ENCODE data around the gene SCN10A.

The SCN10A gene

GRCh38 chr3:38816026-38816425, at the start of gene SCN10A:
Gene SCN10A (minus strand): TSS chr3:38816217. CDS start chr3:38794010, 22,207 bp downstream.
- ChIA-PET POLR2A (no interaction called here), CTCF (no interaction called here)
- DNase-seq (ENCODE audit: extremely low spot score), result no peak
- TF ChIP-seq CTCF (IDR thresholded peaks at IDR 0.05; ENCODE audit: control extremely low read depth, extremely low read depth, low read depth, missing control alignments), result no peak

- ChIA-PET POLR2A (no interaction called here), CTCF (interaction anchor here (0.7 to 1.5 kb wide), 3 partner anchors 9 to 17 kb away, joined by 3 to 4 read pairs (median 3); no protein-coding TSS in a partner anchor)
- TF ChIP-seq CTCF (IDR thresholded peaks at IDR 0.05; ENCODE audit: control extremely low read depth, extremely low read depth, low read depth, missing control alignments), result no peak
- no peak for DNase-seq (ENCODE audit: extremely low spot score)
Measured at GRCh38 chr3:38853011-38853410, 37.0 kb upstream of the SCN10A start.

GRCh38 chr3:38843898-38844297, 27.9 kb upstream of the SCN10A start:
- no peak for DNase-seq (ENCODE audit: extremely low spot score)
- ChIA-PET CTCF (interaction anchor here (0.7 to 2.1 kb wide), 7 partner anchors 9 to 870 kb away, joined by 3 to 7 read pairs (median 4); no protein-coding TSS in a partner anchor), POLR2A (no interaction called here)
- peak; percentile 18 for TF ChIP-seq CTCF (IDR thresholded peaks at IDR 0.05; ENCODE audit: control extremely low read depth, extremely low read depth, low read depth, missing control alignments)

GRCh38 chr3:38842266-38842965, 26.4 kb upstream of the SCN10A start:
- no peak for DNase-seq (ENCODE audit: extremely low spot score)
- no peak for TF ChIP-seq CTCF (IDR thresholded peaks at IDR 0.05; ENCODE audit: control extremely low read depth, extremely low read depth, low read depth, missing control alignments)
- ChIA-PET POLR2A (no interaction called here), CTCF (interaction anchor here (0.9 to 2.1 kb wide), 3 partner anchors 15 to 321 kb away, joined by 3 to 7 read pairs (median 3); no protein-coding TSS in a partner anchor)

GRCh38 chr3:38840987-38841386, 25.0 kb upstream of the SCN10A start:
- DNase-seq (ENCODE audit: extremely low spot score), result no peak
- POLR2A ChIA-PET, result no interaction called here
- CTCF ChIA-PET, result interaction anchor here (1.0 to 1.2 kb wide), 2 partner anchors 103 to 194 kb away, joined by 3 read pairs; no protein-coding TSS in a partner anchor

GRCh38 chr3:38837358-38837757, 21.3 kb upstream of the SCN10A start:
- CTCF ChIA-PET, result interaction anchor here (0.9 to 1.0 kb wide), 2 partner anchors 12 kb away, joined by 3 read pairs; no protein-coding TSS in a partner anchor

More at GRCh38 chr3:38840987-38841386, 25.0 kb upstream of the SCN10A start:
- TF ChIP-seq CTCF (IDR thresholded peaks at IDR 0.05; ENCODE audit: control extremely low read depth, extremely low read depth, low read depth, missing control alignments), result no peak

More at GRCh38 chr3:38837358-38837757, 21.3 kb upstream of the SCN10A start:
- POLR2A ChIA-PET, result no interaction called here
- TF ChIP-seq CTCF (IDR thresholded peaks at IDR 0.05; ENCODE audit: control extremely low read depth, extremely low read depth, low read depth, missing control alignments), result no peak
- DNase-seq (ENCODE audit: extremely low spot score), result no peak

Measured in GM10248 (cell line).